Subcutaneous abdominal adipose tissue (tissue), 5 donors: ENCODE results near the gene TNNI3.
"Not testable (repeated sequence)": the region's sequence is repeated elsewhere in the genome, so short reads cannot be mapped to it uniquely, and the experiment has no call there.

Experiments used
- H3K27ac ChIP-seq: one replicate; pipeline ENCODE4 v1.7.0; 2013; ENCODE audit warnings: low read depth, mild to moderate bottlenecking, inconsistent platforms, low read length, moderate library complexity
- H3K27me3 ChIP-seq, 5 donors: one replicate each; pipeline ENCODE4 v1.7.0; 2013; ENCODE audit warnings: low read length in 5 of 5, inconsistent platforms in 1 of 5; ENCODE audit not compliant: control insufficient read depth in 5 of 5, insufficient read depth in 4 of 5
- H3K36me3 ChIP-seq, 5 donors: one replicate each; pipeline ENCODE4 v1.7.0; 2013; ENCODE audit warnings: low read length in 5 of 5; ENCODE audit not compliant: control insufficient read depth in 5 of 5, insufficient read depth in 5 of 5
- H3K4me1 ChIP-seq, 5 donors: one replicate each; pipeline ENCODE4 v1.7.0; 2013; ENCODE audit warnings: low read length in 5 of 5, mild to moderate bottlenecking in 3 of 5, moderate library complexity in 1 of 5; ENCODE audit not compliant: control insufficient read depth in 5 of 5, insufficient read depth in 5 of 5
- H3K4me3 ChIP-seq, 5 donors: one replicate each; pipeline ENCODE4 v1.7.0; 2013; ENCODE audit warnings: low read length in 5 of 5, low read depth in 1 of 5
- H3K9ac ChIP-seq, 5 donors: one replicate each; pipeline ENCODE4 v1.7.0; 2013; ENCODE audit warnings: low read length in 5 of 5, mild to moderate bottlenecking in 4 of 5, moderate library complexity in 3 of 5
- H3K9me3 ChIP-seq, 5 donors: one replicate each; pipeline ENCODE4 v1.7.0; 2013; ENCODE audit warnings: low read length in 5 of 5; ENCODE audit not compliant: control insufficient read depth in 5 of 5
- donor health status: healthy.
- donor health status: healthy.
- donor health status: healthy.
- donor health status: healthy.
- donor health status: healthy.

Gene TNNI3

DNA sequence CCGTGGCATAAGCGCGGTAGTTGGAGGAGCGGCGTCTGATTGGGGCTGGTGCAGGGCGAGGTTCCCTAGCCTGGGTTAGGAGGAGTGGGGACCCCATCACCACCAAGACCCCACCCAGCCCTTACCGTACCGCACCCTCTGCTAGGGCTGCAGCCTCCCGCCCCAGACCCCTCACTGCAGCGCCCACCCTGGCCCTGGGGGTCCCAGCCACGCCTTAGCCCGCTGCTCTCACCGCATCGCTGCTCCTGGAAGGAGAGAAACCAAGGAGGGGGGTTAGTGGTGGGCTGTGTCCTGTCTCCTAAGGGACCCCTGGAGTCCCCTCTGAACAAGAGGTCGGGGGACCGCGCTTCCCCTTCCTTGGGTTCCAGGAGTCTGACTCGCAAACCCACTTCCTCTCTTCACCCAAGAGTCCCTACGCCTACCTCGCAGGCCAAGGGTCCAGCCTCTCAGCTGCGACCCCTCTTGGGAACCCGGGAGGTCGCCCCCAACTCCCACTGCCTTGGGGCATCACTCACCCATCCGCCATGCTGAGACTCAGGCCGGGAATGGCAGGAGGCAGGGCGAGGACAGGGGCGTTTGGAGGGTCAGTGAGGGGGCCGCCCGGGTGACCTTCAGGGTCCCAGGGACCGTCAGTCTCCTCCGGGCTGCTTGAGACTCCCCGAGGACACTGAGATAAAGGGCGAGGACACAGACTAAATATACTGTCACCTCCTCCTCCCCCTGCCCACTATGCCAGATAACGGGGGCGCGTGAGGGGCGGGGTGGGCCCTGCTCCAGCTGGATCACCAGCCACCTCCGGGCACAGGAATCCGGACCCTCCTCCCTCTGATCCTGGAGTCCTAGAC, at the start of gene TNNI3:
Gene TNNI3 (minus strand): TSS at position 669 of the 845 bp plus-strand sequence. CDS start 143 bp downstream, at position 526.
- peaks cover 0 to 6% (median 0%) of the 10 kb centered on the region in 5 donors for H3K4me1 ChIP-seq
- H3K9ac ChIP-seq, result no peak within 1 kb of the TSS
- H3K9me3 ChIP-seq, result no peaks in the 10 kb centered on the region
- H3K36me3 ChIP-seq, result no peaks in the 10 kb centered on the region
- peaks cover 33 to 61% (median 52%) of the 10 kb centered on the region in 5 donors for H3K27me3 ChIP-seq
- no peak within 1 kb of the TSS for H3K27ac ChIP-seq
- H3K4me3 ChIP-seq, result no peak within 1 kb of the TSS

DNA sequence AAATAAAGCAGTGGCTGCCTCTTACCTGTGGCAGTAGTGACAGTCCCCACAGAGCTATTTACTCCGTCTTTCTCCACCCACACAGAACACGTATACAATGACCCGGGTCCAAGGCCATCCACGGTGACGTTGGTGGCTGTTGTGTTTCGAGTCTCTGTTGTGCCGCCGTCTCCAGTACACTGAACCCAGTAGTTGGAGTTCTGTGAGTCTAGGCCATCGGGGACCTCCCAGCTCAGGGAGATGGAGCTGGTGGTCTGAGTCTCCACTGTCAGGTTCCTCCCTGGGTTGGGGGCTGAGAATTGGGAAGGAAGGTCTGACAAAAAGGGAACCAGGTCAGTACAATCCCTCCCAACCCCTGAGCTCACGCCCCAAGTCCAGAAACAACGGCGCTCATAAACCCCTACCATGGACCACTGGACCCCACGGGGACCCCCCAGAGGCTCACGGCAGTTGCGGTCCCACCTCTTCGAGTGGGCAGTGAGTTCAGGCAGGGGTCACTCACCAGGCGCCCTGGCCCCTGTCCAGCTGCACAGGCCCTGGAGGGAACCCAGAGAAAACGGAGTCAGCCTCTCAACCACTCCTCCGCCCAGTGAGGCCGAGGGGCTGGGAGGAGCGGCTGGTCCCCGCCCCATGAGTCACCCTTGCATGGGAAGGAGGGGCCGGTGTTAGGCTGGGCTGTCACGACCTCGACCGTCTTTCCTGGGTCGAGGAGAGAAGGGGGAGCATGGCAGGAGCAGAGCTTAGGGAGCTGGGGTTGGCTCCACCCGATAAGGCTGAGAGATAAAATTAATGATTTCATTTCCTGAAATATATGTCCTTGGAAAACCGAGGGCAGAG, 49.4 kb upstream of the TNNI3 start:
- no peak overlapping the region for H3K9ac ChIP-seq

DNA sequence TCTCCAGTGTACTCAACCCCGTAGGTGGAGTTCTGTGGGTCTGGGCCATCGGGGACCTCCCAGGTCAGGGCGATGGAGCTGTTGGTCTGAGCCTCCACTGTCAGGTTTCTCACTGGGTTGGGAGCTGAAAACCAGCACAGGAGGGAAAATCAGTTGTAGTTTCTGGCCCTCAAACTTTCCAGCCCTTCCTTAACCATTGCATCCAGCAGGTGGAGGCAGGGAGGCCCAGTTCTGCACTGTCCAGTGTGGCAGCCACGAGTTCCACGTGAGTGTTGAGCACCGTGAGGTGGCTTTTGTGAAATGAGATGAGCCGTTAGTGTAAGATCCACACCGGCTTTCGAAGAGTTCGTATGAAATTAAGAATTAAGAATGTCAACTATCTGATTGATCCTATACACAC, 44.7 kb upstream of the TNNI3 start:
- H3K27ac ChIP-seq, H3K36me3 ChIP-seq, H3K4me1 ChIP-seq, H3K9ac ChIP-seq, H3K9me3 ChIP-seq, H3K4me3 ChIP-seq: not testable (repeated sequence)
- peaks cover 3 to 22% (median 14%) of the 10 kb centered on the region in 5 donors for H3K27me3 ChIP-seq

More for the DNA sequence above, 49.4 kb upstream of the TNNI3 start:
- Histone ChIP-seq H3K4me1 (peaks cover 0 to 8% (median 6%) of the 10 kb centered on the region in 5 donors), H3K36me3 (no peaks in the 10 kb centered on the region), H3K27me3 (peaks cover 3 to 13% (median 8%) of the 10 kb centered on the region in 5 donors), H3K27ac (no peak overlapping the region), H3K4me3 (peak overlapping the region in 3 of 5 donors; percentile 17 to 53 (median 48)), H3K9me3 (peaks cover 0 to under 1% (median 0%) of the 10 kb centered on the region in 5 donors)

DNA sequence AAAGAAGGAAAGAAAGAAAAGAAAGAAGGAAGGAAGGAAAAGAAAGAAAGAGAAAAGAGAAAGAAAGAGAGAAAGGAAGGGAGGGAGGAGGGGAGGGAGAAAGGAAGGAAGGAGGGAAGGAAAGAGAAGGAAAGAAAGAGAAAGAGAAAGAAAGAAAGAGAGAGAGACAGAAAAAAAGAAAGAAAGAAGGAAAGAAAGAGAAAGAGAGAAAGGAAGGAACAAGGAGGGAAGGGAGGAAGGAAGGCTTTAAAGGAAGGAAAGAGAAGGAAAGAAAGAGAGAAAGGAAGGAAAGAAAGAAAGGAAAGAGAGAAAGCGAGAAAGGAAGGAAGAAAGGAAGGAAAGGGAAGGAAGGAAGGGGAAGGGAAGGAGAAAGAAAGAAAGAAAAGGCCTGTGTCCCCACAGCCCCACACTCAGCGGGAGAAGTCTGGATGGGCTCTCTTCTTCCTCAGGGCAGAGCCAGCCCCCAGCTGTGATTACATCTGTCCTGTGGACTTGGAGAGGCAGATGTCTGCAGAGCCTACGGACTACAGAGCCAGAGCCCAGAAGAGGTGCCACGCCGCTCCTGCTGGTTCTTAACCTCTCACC, 42.2 kb upstream of the TNNI3 start:
- peaks cover 0 to 2% (median 0%) of the 10 kb centered on the region in 5 donors for H3K4me1 ChIP-seq
- H3K27me3 ChIP-seq, result peaks cover 0 to 13% (median 10%) of the 10 kb centered on the region in 5 donors
- H3K36me3 ChIP-seq, result no peaks in the 10 kb centered on the region
- H3K4me3 ChIP-seq, result no peak overlapping the region
- no peaks in the 10 kb centered on the region for H3K9me3 ChIP-seq
- no peak overlapping the region for H3K9ac ChIP-seq
- H3K27ac ChIP-seq, result no peak overlapping the region

DNA sequence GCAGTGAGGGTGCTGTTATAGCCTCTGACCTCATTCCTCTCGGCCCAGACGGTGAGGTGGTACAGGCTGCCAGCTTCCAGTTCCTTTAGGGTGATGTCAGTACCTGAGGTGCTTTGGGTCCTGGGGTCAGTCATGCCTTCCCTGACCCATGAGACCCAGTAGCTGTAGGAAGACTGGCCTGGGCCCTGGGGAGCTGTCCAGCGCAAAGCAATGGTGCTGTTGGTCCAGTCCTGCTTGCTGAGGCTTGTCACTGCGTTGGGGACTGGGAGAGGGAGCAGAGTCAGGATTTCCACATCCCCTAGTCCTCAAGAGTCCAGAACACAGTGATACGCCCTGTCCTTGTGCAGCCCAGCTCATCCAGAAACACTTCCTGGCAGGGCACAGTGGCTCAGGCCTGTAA, 41.1 kb upstream of the TNNI3 start:
- no peak overlapping the region for H3K4me3 ChIP-seq
- no peaks in the 10 kb centered on the region for H3K9me3 ChIP-seq
- H3K27ac ChIP-seq, result no peak overlapping the region
- H3K27me3 ChIP-seq, result peaks cover 0 to 13% (median 10%) of the 10 kb centered on the region in 5 donors
- no peak overlapping the region for H3K9ac ChIP-seq
- no peaks in the 10 kb centered on the region for H3K36me3 ChIP-seq
- H3K4me1 ChIP-seq, result peaks cover 0 to 2% (median 0%) of the 10 kb centered on the region in 5 donors

DNA sequence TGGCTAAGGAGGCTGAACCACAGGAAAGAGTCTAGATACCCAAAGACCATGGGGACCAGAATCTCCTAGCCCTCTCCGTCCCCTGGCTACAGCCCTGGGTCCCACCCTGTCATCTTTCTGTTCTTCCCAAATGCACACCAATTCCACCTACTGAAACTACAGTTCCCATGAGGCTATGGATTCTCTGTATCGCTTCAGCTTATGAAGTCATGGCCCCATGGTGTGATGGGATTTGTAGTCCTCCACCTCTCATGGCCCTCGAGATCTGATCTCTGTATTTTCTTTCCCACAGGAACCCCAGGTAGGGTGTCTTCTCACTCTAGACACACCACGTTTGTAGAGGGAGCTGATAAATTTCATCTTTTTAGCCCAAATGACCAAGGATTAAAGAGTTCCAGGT, 40.0 kb upstream of the TNNI3 start:
- Histone ChIP-seq H3K27ac (no peak overlapping the region), H3K27me3 (peaks cover 0 to 16% (median 9%) of the 10 kb centered on the region in 5 donors), H3K4me1 (peaks cover 0 to 2% (median 0%) of the 10 kb centered on the region in 5 donors), H3K36me3 (no peaks in the 10 kb centered on the region), H3K4me3 (no peak overlapping the region), H3K9me3 (no peaks in the 10 kb centered on the region), H3K9ac (no peak overlapping the region)

DNA sequence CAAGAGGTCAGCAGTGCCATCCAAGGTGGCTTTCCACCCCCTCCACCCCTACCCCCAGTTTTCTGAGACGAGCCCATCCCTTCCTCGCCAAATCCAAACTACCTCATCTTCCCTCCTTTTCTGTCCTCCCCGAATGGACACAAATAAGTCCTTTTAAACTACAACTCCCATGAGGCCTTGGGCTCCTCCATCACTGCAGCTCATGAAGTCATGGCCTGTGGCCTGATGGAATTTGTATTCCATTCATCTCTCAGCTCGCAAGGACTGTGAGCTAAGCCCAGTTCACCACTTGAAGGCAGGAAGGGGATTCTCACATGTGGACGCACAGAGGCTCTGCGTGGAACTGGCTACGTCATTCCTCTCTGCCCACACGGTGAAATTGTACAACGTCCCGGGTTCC, 39.3 kb upstream of the TNNI3 start:
- H3K36me3 ChIP-seq, result no peaks in the 10 kb centered on the region

DNA sequence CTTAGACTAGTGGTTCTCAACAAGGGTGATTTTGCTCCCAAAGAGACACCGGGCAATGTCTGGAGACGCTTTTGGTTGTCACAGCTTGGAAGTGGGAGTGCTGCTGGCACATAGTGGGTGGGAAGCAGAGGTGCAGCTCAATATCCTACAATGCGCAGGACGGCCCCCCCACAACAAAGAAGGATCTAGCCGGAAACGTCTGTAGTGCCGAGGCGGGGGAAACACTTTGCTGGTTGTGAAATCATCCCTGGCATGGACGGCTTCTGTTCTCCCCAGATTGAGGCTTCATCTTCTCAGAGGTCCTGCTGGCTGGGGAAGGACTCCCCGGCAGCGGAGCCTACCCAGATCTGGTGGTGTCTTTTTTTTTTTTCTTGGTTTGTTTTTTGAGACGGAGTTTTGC, 35.9 kb upstream of the TNNI3 start:
- Histone ChIP-seq H3K4me1 (peaks cover 0 to 2% (median 0%) of the 10 kb centered on the region in 5 donors), H3K27me3 (peaks cover 0 to 16% (median 4%) of the 10 kb centered on the region in 5 donors), H3K9ac (no peak overlapping the region), H3K9me3 (no peaks in the 10 kb centered on the region), H3K36me3 (no peaks in the 10 kb centered on the region), H3K27ac (no peak overlapping the region), H3K4me3 (no peak overlapping the region)

More for the DNA sequence above, 39.3 kb upstream of the TNNI3 start:
- Histone ChIP-seq H3K27ac (no peak overlapping the region), H3K4me3 (no peak overlapping the region), H3K9me3 (no peaks in the 10 kb centered on the region), H3K27me3 (peaks cover 0 to 16% (median 9%) of the 10 kb centered on the region in 5 donors), H3K4me1 (peaks cover 0 to 2% (median 0%) of the 10 kb centered on the region in 5 donors), H3K9ac (no peak overlapping the region)

DNA sequence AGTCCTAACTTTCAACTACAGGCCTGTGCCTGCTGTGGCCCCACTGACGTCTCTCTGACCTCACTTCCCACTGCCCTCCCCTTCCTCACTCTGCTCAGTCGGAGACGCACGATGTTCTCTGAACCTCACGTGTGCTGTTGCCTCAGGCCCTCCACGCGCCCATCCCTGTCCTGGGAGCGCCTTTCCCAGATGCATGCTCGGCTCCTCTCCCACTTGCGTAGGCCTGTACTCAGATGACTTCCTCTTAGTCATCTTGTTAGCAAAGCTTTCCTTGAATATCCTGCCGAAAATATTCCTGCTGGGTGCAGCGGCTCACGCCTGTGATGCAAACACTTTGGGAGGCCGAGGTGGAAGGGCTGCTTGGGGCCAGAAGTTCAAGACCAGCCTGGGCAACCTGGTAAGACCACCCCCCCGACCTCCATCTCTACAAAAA, 31.9 kb upstream of the TNNI3 start:
- H3K4me3 ChIP-seq, result no peak overlapping the region
- no peak overlapping the region for H3K9ac ChIP-seq
- peaks cover 4 to 17% (median 12%) of the 10 kb centered on the region in 5 donors for H3K27me3 ChIP-seq
- H3K9me3 ChIP-seq, result no peaks in the 10 kb centered on the region
- no peak overlapping the region for H3K27ac ChIP-seq
- peaks cover 0 to 2% (median 0%) of the 10 kb centered on the region in 5 donors for H3K4me1 ChIP-seq
- no peaks in the 10 kb centered on the region for H3K36me3 ChIP-seq
